GM21423 (cell line): ENCODE data around the gene APBA3.

Source experiments
- ATAC-seq: cut with Tn5 transposase; IDR thresholded peaks from one replicate; pipeline ENCODE4 v1.9.1; 2021; ENCODE audit warnings: mild to moderate bottlenecking, moderate library complexity; ENCODE audit not compliant: unreplicated experiment

The APBA3 gene

GRCh38 chr19:3751236-3751635, 10.3 kb downstream of the APBA3 start:
- no peak for ATAC-seq

GRCh38 chr19:3750211-3750610, 11.3 kb downstream of the APBA3 start:
- ATAC-seq = no peak

- ATAC-seq = no peak
These were observed 12.5 kb downstream of the APBA3 start for GRCh38 chr19:3748965-3749364.

- no peak for ATAC-seq
These were observed 15.0 kb downstream of the APBA3 start for GRCh38 chr19:3746371-3747056.

GRCh38 chr19:3745363-3746045, 16.0 kb downstream of the APBA3 start:
- no peak for ATAC-seq

- ATAC-seq = no peak
These were observed 18.0 kb downstream of the APBA3 start for GRCh38 chr19:3743486-3743885.

GRCh38 chr19:3740431-3740830, 21.1 kb downstream of the APBA3 start:
- no peak for ATAC-seq

GRCh38 chr19:3738477-3739220, 22.8 kb downstream of the APBA3 start:
- ATAC-seq = no peak

GRCh38 chr19:3737487-3738205, 23.8 kb downstream of the APBA3 start:
- no peak for ATAC-seq

GRCh38 chr19:3736106-3736724, 25.3 kb downstream of the APBA3 start:
- no peak for ATAC-seq

GRCh38 chr19:3734310-3734600, 27.2 kb downstream of the APBA3 start:
- no peak for ATAC-seq

GRCh38 chr19:3733549-3734309, 27.8 kb downstream of the APBA3 start:
- ATAC-seq = no peak

- ATAC-seq = no peak
These were observed 29.4 kb downstream of the APBA3 start for GRCh38 chr19:3732108-3732507.

- no peak for ATAC-seq
These were observed 31.0 kb downstream of the APBA3 start for GRCh38 chr19:3730457-3730958.

GRCh38 chr19:3725640-3726310, 35.7 kb downstream of the APBA3 start:
- ATAC-seq = no peak

GRCh38 chr19:3725121-3725520, 36.4 kb downstream of the APBA3 start:
- ATAC-seq = no peak

- no peak for ATAC-seq
These were observed 37.6 kb downstream of the APBA3 start for GRCh38 chr19:3723883-3724282.

- no peak for ATAC-seq
These were observed 38.4 kb downstream of the APBA3 start for GRCh38 chr19:3723110-3723488.

- ATAC-seq = no peak
These were observed 38.9 kb downstream of the APBA3 start for GRCh38 chr19:3722443-3723109.
